GM12891 (cell line): ENCODE measurements around the gene SPOPL.

Experiments used
- POLR2A ChIP-seq: IDR thresholded peaks from 2 replicates; pipeline ENCODE4 v1.6.1; 2011; ENCODE audit warnings: low read depth, low read length, control low read depth
- POLR2AphosphoS5 ChIP-seq: IDR thresholded peaks from 2 replicates; pipeline ENCODE4 v1.6.1; 2011; ENCODE audit warnings: low read depth, low read length, control low read depth
- SPI1 ChIP-seq: IDR thresholded peaks from 2 replicates; pipeline ENCODE4 v1.6.1; 2011; ENCODE audit warnings: low read depth, low read length, control low read depth
- TAF1 ChIP-seq: IDR thresholded peaks from 2 replicates; pipeline ENCODE4 v1.6.1; 2011; ENCODE audit warnings: low read depth, low read length, control low read depth

GRCh38 chr2:138618971-138619370 lies 117.4 kb downstream of the SPOPL start:
- no peak for TF ChIP-seq POLR2AphosphoS5
- no peak for TF ChIP-seq SPI1
- no peak for TF ChIP-seq POLR2A
- TF ChIP-seq TAF1, result no peak
